AG04450 (cell line): Measurements from ENCODE around the gene SSUH2. TPM values are rescaled to one million over a fixed set of nuclear protein-coding genes. Genes with fewer than 3 reads are reported as not detected.

Experiments
- CTCF ChIA-PET: fragments of 300-600, 350-600 bp; formaldehyde crosslinking; extraction: SDS; loops from one replicate; lab custom pipeline; 2022; ENCODE audit warnings: antibody characterized with exemption, inconsistent platforms; lab: Charles Lee
- POLR2A ChIA-PET: fragments of 350-600 bp; formaldehyde crosslinking; extraction: SDS; loops from one replicate; lab custom pipeline; 2021; ENCODE audit warnings: antibody characterized with exemption, inconsistent platforms; lab: Yijun Ruan, JAX
- DNase-seq: peaks from one replicate; pipeline ENCODE4 v3.0.0-alpha.2; 2011; ENCODE audit warnings: low read depth, low spot score
- H3K27ac ChIP-seq: one replicate; pipeline ENCODE4 v1.5.1; 2012; ENCODE audit warnings: low read depth, low read length, control low read depth
- H3K27me3 ChIP-seq: one replicate; pipeline ENCODE4 v1.6.0; 2012; ENCODE audit warnings: low read length; ENCODE audit not compliant: control insufficient read depth, insufficient read depth
- H3K4me3 ChIP-seq: 2 replicates; pipeline ENCODE4 v1.5.1; 2011; ENCODE audit warnings: mild to moderate bottlenecking, low read depth, low read length, control low read depth
- H3K9me3 ChIP-seq: 2 replicates; pipeline ENCODE4 v1.5.1; 2012; ENCODE audit warnings: low read length; ENCODE audit not compliant: control insufficient read depth, insufficient read depth
- CTCF ChIP-seq: IDR thresholded peaks from 2 replicates; pipeline ENCODE4 v1.5.1; 2011; ENCODE audit warnings: low read depth, low read length, control low read depth, inconsistent platforms
- polyA plus RNA-seq: library from polyadenylated mRNA; depleted of rRNA; stranded (reverse); fragments of >200 nt; gene quantifications from 2 replicates; pipeline ENCODE4 v1.2.3, GENCODE V29; 2011

Gene SSUH2
- polyA plus RNA-seq, 1 experiment = 0.09 TPM

GRCh38 chr3:8619548-8619947, 25.1 kb downstream of the SSUH2 start:
- CTCF ChIA-PET = interaction anchor here (1.4 to 10.6 kb wide), 3 partner anchors 12 to 448 kb away, joined by 3 to 159 read pairs (median 3); no protein-coding TSS in a partner anchor
- no peak for TF ChIP-seq CTCF
- Histone ChIP-seq H3K27ac (peak overlapping the region; percentile 71), H3K4me3 (no peak overlapping the region), H3K27me3 (no peaks in the 10 kb centered on the region), H3K9me3 (peaks cover 4% of the 10 kb centered on the region)
- POLR2A ChIA-PET = interaction anchor here (0.6 to 2.4 kb wide), 5 partner anchors 42 to 175 kb away, joined by 3 to 16 read pairs (median 4); partner anchors contain the start of gene LMCD1
- DNase-seq = peak; percentile 62

- CTCF ChIA-PET = interaction anchor here (0.9 to 10.6 kb wide), 5 partner anchors 11 to 449 kb away, joined by 3 to 159 read pairs (median 3); partner anchors contain the start of gene OXTR
These were observed 25.6 kb downstream of the SSUH2 start for GRCh38 chr3:8618950-8619349.

GRCh38 chr3:8617921-8618320, 26.7 kb downstream of the SSUH2 start:
- TF ChIP-seq CTCF = no peak
- Histone ChIP-seq H3K27me3 (no peaks in the 10 kb centered on the region), H3K9me3 (peaks cover 4% of the 10 kb centered on the region), H3K27ac (no peak overlapping the region), H3K4me3 (no peak overlapping the region)
- POLR2A ChIA-PET = interaction anchor here (2.4 kb wide), 1 partner anchor 41 kb away, joined by 16 read pairs; no protein-coding TSS in a partner anchor
- DNase-seq = no peak
- CTCF ChIA-PET = interaction anchor here (1.1 kb wide), 1 partner anchor 152 kb away, joined by 3 read pairs; the partner anchor contains the start of gene OXTR

More at GRCh38 chr3:8618950-8619349, 25.6 kb downstream of the SSUH2 start:
- Histone ChIP-seq H3K4me3 (no peak overlapping the region), H3K27ac (peak overlapping the region; percentile 31), H3K9me3 (peaks cover 4% of the 10 kb centered on the region), H3K27me3 (no peaks in the 10 kb centered on the region)
- POLR2A ChIA-PET = interaction anchor here (0.6 to 2.4 kb wide), 6 partner anchors 42 to 175 kb away, joined by 3 to 16 read pairs (median 4); partner anchors contain the start of gene LMCD1
- no peak for TF ChIP-seq CTCF
- no peak for DNase-seq

- Histone ChIP-seq H3K27ac (no peak overlapping the region), H3K4me3 (no peak overlapping the region), H3K9me3 (no peaks in the 10 kb centered on the region), H3K27me3 (peaks cover 3% of the 10 kb centered on the region)
- DNase-seq = no peak
- CTCF ChIA-PET = interaction anchor here (0.6 to 1.6 kb wide), 4 partner anchors 11 to 173 kb away, joined by 3 to 6 read pairs (median 4); no protein-coding TSS in a partner anchor
- no peak for TF ChIP-seq CTCF
- POLR2A ChIA-PET = no interaction called here
These were observed 33.6 kb downstream of the SSUH2 start for GRCh38 chr3:8610951-8611350.

GRCh38 chr3:8608791-8609467, 35.7 kb downstream of the SSUH2 start:
- TF ChIP-seq CTCF = no peak

More at GRCh38 chr3:8608791-8609467, 35.7 kb downstream of the SSUH2 start:
- DNase-seq = no peak
- no peak overlapping the region for H3K4me3 ChIP-seq
- ChIA-PET CTCF (interaction anchor here (0.8 to 4.1 kb wide), 2 partner anchors 166 to 167 kb away, joined by 3 to 44 read pairs; no protein-coding TSS in a partner anchor), POLR2A (no interaction called here)
- H3K27me3 ChIP-seq = peaks cover 3% of the 10 kb centered on the region
- no peaks in the 10 kb centered on the region for H3K9me3 ChIP-seq
- H3K27ac ChIP-seq = no peak overlapping the region
